HG03045 (cell line): ENCODE measurements around the gene ST3GAL2.

Experiments
- ATAC-seq: cut with Tn5 transposase; IDR thresholded peaks from one replicate; pipeline ENCODE4 v1.9.1; 2021; ENCODE audit warnings: mild to moderate bottlenecking, moderate library complexity; ENCODE audit not compliant: unreplicated experiment

The ST3GAL2 gene, protein sequence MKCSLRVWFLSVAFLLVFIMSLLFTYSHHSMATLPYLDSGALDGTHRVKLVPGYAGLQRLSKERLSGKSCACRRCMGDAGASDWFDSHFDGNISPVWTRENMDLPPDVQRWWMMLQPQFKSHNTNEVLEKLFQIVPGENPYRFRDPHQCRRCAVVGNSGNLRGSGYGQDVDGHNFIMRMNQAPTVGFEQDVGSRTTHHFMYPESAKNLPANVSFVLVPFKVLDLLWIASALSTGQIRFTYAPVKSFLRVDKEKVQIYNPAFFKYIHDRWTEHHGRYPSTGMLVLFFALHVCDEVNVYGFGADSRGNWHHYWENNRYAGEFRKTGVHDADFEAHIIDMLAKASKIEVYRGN

GRCh38 chr16:70438969-70439862, at the start of gene ST3GAL2:
ST3GAL2 (minus strand) TSS chr16:70439100; CDS start chr16:70398530, 40,570 bp downstream.
- peak; percentile 89 for ATAC-seq

DNA sequence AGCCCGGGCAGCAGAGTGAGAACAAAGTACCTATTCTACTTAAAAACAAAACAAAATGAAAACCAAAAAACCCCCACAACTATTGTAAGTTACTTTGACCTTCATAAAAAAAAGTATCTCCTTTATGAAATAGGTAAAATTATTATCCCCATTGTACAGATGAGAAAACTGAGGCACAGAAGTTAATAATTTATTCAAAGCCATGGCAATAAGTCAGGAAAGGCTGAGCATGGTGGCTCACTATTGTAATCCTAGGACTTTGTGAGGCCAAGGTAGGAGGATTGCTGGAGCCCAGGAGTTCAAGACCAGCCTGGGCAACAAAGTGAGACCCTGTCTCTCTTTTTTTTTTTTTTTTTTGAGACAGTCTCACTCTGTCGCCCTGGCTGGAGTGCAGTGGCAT, 46.0 kb upstream of the ST3GAL2 start:
- no peak for ATAC-seq

DNA sequence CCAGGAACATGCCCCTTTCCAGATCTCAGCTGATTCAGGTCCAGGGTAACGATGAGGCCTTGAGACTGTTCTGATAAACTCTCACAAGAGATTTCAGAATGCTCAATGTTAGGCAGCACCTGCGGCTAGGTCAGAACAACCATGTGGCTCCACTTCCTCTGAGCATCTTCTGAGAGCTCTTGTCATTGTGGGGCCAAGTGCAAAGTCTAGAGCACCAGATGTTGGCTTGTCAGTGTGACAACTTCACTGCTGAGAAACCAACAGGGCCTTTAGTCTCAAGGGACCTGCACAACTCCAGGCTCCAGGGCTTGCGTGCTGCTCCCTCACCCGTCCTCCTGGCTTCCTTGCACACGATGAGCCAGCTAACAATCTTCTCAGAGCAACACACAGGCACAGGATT, 44.5 kb upstream of the ST3GAL2 start:
- ATAC-seq = no peak

GRCh38 chr16:70482624-70483023, 43.7 kb upstream of the ST3GAL2 start:
- no peak for ATAC-seq

GRCh38 chr16:70481929-70482536, 43.1 kb upstream of the ST3GAL2 start:
- ATAC-seq = no peak

GRCh38 chr16:70480127-70481105, 41.5 kb upstream of the ST3GAL2 start:
- no peak for ATAC-seq

DNA sequence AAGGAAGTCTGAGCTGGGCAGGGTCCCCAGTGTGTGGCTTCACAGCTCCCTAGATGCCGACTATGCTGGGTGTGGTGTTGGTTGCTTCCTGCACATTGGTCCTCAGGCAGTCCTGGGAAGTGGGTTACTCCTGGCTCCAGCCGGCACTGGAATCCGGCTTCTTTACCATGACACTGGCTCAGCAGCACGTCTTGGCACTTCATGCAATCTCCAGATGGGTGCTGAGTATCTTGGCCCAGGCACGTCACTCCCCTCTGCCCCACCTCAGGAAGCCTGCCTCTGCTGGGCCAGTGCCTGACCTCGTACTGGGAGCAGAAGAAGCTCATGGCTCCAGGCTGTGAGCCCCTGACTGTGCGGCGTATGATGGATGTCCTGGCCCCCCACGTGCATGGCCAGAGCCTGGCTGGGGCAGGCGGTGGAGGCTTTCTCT, 40.0 kb upstream of the ST3GAL2 start:
- no peak for ATAC-seq

DNA sequence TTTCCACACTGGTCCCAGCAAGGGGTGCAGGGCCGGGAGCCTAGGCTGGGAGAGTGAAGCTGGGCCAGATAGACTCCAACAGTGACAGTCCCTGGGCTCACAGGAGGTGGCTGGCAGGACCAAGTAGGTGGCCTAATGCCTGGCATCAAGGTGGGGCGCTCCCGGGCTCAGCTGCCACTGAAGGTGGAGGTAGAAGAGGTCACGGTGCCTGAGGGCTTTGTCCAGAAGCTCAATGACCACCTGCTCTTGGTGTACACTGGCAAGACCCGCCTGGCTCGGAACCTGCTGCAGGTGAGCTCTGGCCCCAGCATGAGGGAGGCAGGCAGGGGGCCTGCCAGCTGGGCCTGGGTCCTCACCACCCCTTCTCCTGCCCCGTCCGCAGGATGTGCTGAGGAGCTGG, 39.3 kb upstream of the ST3GAL2 start:
- no peak for ATAC-seq

DNA sequence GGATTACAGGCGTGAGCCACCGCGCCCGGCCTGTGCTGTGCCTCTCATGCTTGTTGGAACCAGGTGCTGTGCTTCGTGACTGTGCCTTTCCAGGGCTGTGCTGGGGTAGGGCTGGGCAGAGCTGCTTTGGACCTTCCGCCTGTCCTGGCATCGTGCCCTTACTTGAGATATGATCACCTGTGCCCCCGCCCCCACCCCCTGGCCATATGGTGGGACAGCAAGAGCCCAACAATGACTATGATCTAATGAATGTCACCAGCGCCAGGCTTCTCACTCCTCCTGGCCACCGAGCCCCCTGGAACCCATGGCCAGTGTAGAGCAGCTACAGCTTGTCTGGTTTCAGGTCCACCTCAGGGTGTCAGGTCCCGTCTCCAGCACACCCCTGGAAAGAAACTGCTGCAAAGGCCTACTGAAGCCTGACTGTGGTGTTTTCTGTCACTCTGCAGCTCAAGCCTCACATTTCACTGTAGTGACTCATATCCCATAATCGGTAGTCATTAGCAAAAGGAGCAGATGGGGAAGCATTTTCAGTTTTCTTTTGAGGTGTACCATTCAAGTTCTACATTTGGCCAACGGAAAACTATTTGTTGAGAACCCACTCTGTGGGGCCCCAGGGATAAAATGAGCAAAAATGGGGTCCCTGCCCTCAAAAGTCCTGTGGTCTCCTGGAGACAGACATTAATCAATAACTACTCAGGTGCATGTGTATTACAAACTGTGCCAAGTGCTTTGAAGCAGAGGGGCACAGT, 37.5 kb upstream of the ST3GAL2 start:
- ATAC-seq = peak; percentile 77

- no peak for ATAC-seq
Observed at GRCh38 chr16:70475054-70475871, 36.4 kb upstream of the ST3GAL2 start.

DNA sequence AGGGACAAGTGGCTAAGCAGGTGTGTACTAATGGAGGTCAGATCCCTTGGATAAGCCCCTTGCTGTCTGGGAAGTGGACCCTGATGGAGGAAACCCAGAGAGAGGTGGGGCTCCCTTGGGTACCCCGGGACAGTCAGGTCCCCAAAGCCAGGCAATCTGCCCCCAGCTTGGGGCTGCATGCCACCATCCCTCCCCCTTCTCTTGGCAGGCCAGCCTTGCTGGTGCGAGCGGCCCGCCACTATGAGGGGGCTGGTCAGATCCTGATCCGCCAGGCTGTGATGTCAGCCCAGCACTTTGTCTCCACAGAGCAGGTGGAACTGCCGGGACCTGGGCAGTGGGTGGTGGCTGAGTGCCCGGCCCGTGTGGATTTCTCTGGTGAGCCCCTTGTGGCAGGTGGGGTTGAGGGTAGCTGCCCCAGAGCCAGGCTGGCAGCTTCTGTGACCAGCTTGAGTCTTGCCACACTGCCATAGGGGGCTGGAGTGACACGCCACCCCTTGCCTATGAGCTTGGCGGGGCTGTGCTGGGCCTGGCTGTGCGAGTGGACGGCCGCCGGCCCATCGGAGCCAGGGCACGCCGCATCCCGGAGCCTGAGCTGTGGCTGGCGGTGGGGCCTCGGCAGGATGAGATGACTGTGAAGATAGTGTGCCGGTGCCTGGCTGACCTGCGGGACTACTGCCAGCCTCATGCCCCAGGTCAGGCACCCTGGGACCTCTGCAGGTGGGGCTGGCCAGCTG, 35.6 kb upstream of the ST3GAL2 start:
- no peak for ATAC-seq

- ATAC-seq = no peak
Observed at GRCh38 chr16:70473446-70474319, 34.8 kb upstream of the ST3GAL2 start.

DNA sequence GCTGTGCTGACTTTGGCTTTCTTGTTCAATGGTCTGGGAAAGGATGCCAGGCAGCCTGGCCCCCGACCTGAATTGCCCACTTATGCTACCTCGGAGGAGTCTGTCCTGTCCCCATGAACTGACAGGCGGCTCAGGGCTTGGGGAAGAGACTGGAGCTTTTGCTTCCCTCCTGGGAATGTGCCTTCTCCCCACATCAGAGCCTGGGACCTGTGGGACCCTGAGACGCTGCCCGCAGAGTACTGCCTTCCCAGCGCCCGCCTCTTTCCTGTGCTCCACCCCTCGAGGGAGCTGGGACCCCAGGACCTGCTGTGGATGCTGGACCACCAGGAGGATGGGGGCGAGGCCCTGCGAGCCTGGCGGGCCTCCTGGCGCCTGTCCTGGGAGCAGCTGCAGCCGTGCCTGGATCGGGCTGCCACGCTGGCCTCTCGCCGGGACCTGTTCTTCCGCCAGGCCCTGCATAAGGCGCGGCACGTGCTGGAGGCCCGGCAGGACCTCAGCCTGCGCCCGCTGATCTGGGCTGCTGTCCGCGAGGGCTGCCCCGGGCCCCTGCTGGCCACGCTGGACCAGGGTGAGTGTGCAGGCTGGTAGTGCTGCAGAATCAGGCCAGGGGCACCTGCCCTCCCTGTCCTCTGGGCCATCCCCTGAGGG, 34.0 kb upstream of the ST3GAL2 start:
- no peak for ATAC-seq

DNA sequence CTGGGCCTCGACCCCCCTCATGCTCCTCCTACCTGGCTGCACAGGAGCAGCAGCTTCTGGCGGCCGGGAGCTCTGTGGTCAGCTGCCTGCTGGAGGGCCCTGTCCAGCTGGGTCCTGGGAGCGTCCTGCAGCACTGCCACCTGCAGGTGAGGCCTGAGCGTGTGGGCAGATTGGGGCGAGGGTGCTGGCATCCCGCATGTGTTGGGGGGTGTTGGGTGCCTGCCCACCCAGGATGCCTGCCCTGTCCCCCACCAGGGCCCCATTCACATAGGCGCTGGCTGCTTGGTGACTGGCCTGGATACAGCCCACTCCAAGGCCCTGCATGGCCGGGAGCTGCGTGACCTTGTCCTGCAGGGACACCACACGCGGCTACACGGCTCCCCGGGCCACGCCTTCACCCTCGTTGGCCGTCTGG, 32.0 kb upstream of the ST3GAL2 start:
- ATAC-seq = no peak

- ATAC-seq = no peak
Observed at GRCh38 chr16:70470141-70470926, 31.4 kb upstream of the ST3GAL2 start.
